ENCODE data around the gene PTMS.

DNA sequence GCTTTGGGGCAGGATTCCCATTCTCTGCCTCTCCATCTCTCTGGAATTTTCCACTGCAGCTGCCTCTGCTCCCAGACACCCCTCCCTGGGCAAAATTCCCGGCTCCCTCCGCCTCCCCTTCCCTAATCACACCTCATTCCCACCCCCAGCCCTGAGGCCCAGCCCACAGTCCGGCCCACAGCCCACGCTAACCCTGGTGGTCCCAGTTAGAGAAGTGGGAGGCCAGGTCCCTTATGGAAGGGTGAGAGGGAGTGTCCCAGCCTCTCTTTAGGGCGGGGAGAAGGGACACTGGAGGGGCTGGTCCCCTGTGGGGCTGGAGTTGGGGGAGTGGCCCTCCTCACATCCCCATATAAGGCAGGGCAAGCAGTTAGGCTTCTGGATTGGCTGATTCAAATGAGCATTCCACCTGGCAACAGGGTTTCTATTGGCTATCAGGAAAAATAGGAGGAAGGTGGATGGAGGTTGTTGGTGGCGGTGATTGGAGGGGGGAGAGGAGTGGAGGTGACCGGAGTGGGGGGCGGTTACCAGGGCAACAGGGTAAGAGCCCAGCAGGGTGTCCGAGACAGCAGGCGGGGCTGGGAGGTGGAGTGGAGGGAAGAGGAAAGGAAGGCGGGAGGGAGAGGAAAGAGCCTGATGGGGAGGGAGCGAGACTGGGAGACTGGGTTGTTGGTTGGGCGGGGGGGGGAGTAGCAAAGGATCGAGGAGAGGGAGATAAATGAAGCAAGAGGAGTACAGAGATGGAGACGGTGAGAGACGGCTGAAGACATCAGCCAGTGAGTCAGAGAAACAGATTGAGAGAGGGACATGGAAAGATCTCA, 1.9 kb upstream of the PTMS start:
- TF ChIP-seq, protein P1, sequence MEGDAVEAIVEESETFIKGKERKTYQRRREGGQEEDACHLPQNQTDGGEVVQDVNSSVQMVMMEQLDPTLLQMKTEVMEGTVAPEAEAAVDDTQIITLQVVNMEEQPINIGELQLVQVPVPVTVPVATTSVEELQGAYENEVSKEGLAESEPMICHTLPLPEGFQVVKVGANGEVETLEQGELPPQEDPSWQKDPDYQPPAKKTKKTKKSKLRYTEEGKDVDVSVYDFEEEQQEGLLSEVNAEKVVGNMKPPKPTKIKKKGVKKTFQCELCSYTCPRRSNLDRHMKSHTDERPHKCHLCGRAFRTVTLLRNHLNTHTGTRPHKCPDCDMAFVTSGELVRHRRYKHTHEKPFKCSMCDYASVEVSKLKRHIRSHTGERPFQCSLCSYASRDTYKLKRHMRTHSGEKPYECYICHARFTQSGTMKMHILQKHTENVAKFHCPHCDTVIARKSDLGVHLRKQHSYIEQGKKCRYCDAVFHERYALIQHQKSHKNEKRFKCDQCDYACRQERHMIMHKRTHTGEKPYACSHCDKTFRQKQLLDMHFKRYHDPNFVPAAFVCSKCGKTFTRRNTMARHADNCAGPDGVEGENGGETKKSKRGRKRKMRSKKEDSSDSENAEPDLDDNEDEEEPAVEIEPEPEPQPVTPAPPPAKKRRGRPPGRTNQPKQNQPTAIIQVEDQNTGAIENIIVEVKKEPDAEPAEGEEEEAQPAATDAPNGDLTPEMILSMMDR (conservative IDR thresholded peaks at IDR 0.05; ENCODE audit: low read depth in 2 of 2): no peak
- TF ChIP-seq JUNB (IDR thresholded peaks at IDR 0.05; ENCODE audit: unreplicated experiment) (no peak), EZH2phosphoT487 (IDR thresholded peaks at IDR 0.05; ENCODE audit: unreplicated experiment) (no peak), EZH2 (IDR thresholded peaks at IDR 0.05; ENCODE audit: low read depth, unreplicated experiment) (no peak), POLR2AphosphoS5 (IDR thresholded peaks at IDR 0.05; ENCODE audit: low read depth) (peak; percentile 64), CREB1 (CRISPR knock-in tag; IDR thresholded peaks at IDR 0.05; ENCODE audit: low read depth) (peak; percentile 12; the same call in 1 of the 2 replicates)
- TF ChIP-seq, protein P2, sequence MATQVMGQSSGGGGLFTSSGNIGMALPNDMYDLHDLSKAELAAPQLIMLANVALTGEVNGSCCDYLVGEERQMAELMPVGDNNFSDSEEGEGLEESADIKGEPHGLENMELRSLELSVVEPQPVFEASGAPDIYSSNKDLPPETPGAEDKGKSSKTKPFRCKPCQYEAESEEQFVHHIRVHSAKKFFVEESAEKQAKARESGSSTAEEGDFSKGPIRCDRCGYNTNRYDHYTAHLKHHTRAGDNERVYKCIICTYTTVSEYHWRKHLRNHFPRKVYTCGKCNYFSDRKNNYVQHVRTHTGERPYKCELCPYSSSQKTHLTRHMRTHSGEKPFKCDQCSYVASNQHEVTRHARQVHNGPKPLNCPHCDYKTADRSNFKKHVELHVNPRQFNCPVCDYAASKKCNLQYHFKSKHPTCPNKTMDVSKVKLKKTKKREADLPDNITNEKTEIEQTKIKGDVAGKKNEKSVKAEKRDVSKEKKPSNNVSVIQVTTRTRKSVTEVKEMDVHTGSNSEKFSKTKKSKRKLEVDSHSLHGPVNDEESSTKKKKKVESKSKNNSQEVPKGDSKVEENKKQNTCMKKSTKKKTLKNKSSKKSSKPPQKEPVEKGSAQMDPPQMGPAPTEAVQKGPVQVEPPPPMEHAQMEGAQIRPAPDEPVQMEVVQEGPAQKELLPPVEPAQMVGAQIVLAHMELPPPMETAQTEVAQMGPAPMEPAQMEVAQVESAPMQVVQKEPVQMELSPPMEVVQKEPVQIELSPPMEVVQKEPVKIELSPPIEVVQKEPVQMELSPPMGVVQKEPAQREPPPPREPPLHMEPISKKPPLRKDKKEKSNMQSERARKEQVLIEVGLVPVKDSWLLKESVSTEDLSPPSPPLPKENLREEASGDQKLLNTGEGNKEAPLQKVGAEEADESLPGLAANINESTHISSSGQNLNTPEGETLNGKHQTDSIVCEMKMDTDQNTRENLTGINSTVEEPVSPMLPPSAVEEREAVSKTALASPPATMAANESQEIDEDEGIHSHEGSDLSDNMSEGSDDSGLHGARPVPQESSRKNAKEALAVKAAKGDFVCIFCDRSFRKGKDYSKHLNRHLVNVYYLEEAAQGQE (IDR thresholded peaks at IDR 0.05; ENCODE audit: unreplicated experiment): no peak
- TF ChIP-seq, protein P3, sequence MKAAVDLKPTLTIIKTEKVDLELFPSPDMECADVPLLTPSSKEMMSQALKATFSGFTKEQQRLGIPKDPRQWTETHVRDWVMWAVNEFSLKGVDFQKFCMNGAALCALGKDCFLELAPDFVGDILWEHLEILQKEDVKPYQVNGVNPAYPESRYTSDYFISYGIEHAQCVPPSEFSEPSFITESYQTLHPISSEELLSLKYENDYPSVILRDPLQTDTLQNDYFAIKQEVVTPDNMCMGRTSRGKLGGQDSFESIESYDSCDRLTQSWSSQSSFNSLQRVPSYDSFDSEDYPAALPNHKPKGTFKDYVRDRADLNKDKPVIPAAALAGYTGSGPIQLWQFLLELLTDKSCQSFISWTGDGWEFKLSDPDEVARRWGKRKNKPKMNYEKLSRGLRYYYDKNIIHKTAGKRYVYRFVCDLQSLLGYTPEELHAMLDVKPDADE (IDR thresholded peaks at IDR 0.05): no peak

All from GM23338 (cell line).